Measurements from ENCODE around the gene MOSMO.

- TF ChIP-seq CTCF (IDR thresholded peaks at IDR 0.05) (no peak), ZFX (IDR thresholded peaks at IDR 0.05; ENCODE audit: borderline replicate concordance) (no peak)
Measured at GRCh38 chr16:22029632-22030031, 21.7 kb downstream of the MOSMO start.

Measured in 22Rv1 (cell line).